Trophoblast cell (in vitro differentiated cells and primary cell): ENCODE results near the gene HDAC7.

ENCODE experiments used
- DNase-seq, 2 donors: peaks; one replicate each; pipeline ENCODE4 v3.0.0-alpha.2; 2016
- H2AFZ ChIP-seq: 2 replicates; pipeline ENCODE4 v1.6.1; 2013; ENCODE audit warnings: low read length, moderate library complexity, mild to moderate bottlenecking; ENCODE audit not compliant: insufficient read depth, poor library complexity
- H2AK5ac ChIP-seq: 2 replicates; pipeline ENCODE4 v1.6.1; 2013; ENCODE audit warnings: mild to moderate bottlenecking, low read length
- H2BK120ac ChIP-seq: 2 replicates; pipeline ENCODE4 v1.6.1; 2013; ENCODE audit warnings: low read length, mild to moderate bottlenecking, moderate library complexity; ENCODE audit not compliant: insufficient read depth, poor library complexity
- H2BK12ac ChIP-seq: 2 replicates; pipeline ENCODE4 v1.6.1; 2013; ENCODE audit warnings: mild to moderate bottlenecking, low read length, moderate library complexity
- H2BK5ac ChIP-seq: 2 replicates; pipeline ENCODE4 v1.6.1; 2013; ENCODE audit warnings: low read length, low read depth, moderate library complexity, mild to moderate bottlenecking; ENCODE audit not compliant: poor library complexity
- H3K14ac ChIP-seq: 2 replicates; pipeline ENCODE4 v1.6.1; 2013; ENCODE audit warnings: mild to moderate bottlenecking, low read length
- H3K18ac ChIP-seq: 2 replicates; pipeline ENCODE4 v1.6.1; 2013; ENCODE audit warnings: mild to moderate bottlenecking, low read length
- H3K23ac ChIP-seq: 2 replicates; pipeline ENCODE4 v1.6.1; 2013; ENCODE audit warnings: low read length
- H3K27ac ChIP-seq: 2 replicates; pipeline ENCODE4 v1.5.1; 2013; ENCODE audit warnings: low read depth, mild to moderate bottlenecking, inconsistent platforms, low read length, moderate library complexity
- H3K27me3 ChIP-seq: 2 replicates; pipeline ENCODE4 v1.6.1; 2013; ENCODE audit warnings: inconsistent platforms, mild to moderate bottlenecking, low read length, moderate library complexity; ENCODE audit not compliant: insufficient read depth
- H3K36me3 ChIP-seq, 2 experiments: 1 replicate in 1 of 2; 2 replicates in 1 of 2; pipeline ENCODE4 v1.6.1; 2013; ENCODE audit warnings: low read length in 2 of 2, mild to moderate bottlenecking in 2 of 2, moderate library complexity in 1 of 2; ENCODE audit not compliant: insufficient read depth in 2 of 2, control insufficient read depth in 1 of 2
- H3K4ac ChIP-seq: 2 replicates; pipeline ENCODE4 v1.6.1; 2013; ENCODE audit warnings: low read depth, mild to moderate bottlenecking, low read length, moderate library complexity
- H3K4me1 ChIP-seq, 2 experiments: 1 replicate in 1 of 2; 2 replicates in 1 of 2; pipeline ENCODE4 v1.6.1; 2013; ENCODE audit warnings: low read length in 2 of 2, mild to moderate bottlenecking in 2 of 2, moderate library complexity in 1 of 2; ENCODE audit not compliant: insufficient read depth in 2 of 2, control insufficient read depth in 1 of 2
- H3K4me2 ChIP-seq: 2 replicates; pipeline ENCODE4 v1.6.1; 2013; ENCODE audit warnings: inconsistent platforms, mild to moderate bottlenecking, low read length, moderate library complexity
- H3K4me3 ChIP-seq: 2 replicates; pipeline ENCODE4 v1.5.1; 2013; ENCODE audit warnings: mild to moderate bottlenecking, low read depth, low read length, inconsistent platforms
- H3K79me1 ChIP-seq: one replicate; pipeline ENCODE4 v1.6.1; 2013; ENCODE audit warnings: low read length
- H3K79me2 ChIP-seq: 2 replicates; pipeline ENCODE4 v1.6.1; 2013; ENCODE audit warnings: low read length, mild to moderate bottlenecking; ENCODE audit not compliant: control insufficient read depth, insufficient read depth, poor library complexity
- H3K9ac ChIP-seq: 2 replicates; pipeline ENCODE4 v1.6.1; 2013; ENCODE audit warnings: mild to moderate bottlenecking, low read length
- H3K9me3 ChIP-seq: 2 replicates; pipeline ENCODE4 v1.6.1; 2013; ENCODE audit warnings: low read depth, mild to moderate bottlenecking, control low read depth, inconsistent platforms, low read length; ENCODE audit not compliant: insufficient read depth
- H4K12ac ChIP-seq: 2 replicates; pipeline ENCODE4 v1.6.1; 2013; ENCODE audit warnings: low read depth, mild to moderate bottlenecking, low read length, moderate library complexity
- H4K8ac ChIP-seq: 2 replicates; pipeline ENCODE4 v1.6.1; 2013; ENCODE audit warnings: low read depth, mild to moderate bottlenecking, low read length, moderate library complexity
- H4K91ac ChIP-seq: one replicate; pipeline ENCODE4 v1.6.1; 2013; ENCODE audit warnings: low read depth, mild to moderate bottlenecking, low read length, moderate library complexity
- WGBS: extraction: QIAGEN DNeasy Blood & Tissue Kit; methylation state at CpG from one replicate; pipeline ENCODE4 v1.1.7; 2013; ENCODE audit warnings: missing lambda C conversion rate; ENCODE audit not compliant: insufficient read length, insufficient coverage; ENCODE audit errors: extremely low coverage; 5-methylcytosine and 5-hydroxymethylcytosine counted together

The HDAC7 gene

DNA sequence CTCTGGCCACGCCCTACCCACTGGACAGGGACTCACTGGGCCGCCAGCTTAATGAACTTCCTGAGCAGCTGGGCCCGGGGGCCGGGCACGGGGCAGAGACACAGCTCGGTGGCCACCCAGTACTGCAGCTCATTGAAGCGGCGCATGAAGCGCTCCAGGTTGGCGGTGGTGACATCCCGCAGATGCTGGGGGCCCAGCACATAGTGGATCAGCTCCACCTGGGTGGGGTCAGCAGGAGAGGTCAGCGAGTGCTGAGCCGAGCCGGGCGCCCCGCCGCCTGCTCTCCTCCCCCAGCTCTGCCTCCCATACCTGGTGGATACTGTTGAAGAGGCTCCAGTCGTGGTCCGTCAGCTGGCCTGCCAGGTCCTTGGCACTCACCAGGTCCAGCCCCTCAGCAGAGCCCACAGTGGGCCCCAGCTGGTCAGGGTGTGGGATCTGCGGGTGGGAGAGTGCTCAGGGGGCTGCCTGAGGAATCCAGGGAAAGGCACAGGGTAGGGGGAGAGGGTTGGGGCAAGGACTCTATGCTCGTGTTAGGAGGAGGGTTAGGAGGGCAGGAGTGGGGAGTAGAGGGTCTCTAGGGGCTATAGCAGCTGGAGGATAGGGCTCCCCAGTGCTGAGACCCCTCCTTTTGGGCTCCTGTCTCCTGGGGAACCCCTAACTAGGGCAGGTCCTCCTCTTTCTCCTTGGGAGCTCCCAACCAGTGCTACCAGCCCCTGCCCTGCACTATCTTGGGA lies 78.9 kb downstream of the HDAC7 start:
- H2BK5ac ChIP-seq: no peak overlapping the region
- peaks cover 4% of the 10 kb centered on the region for H3K9me3 ChIP-seq
- peak overlapping the region; percentile 7 for H2AFZ ChIP-seq
- H3K4ac ChIP-seq: no peak overlapping the region
- H3K79me1 ChIP-seq: no peaks in the 10 kb centered on the region
- no peak overlapping the region for H3K23ac ChIP-seq
- H3K27me3 ChIP-seq: no peaks in the 10 kb centered on the region
- no CpG with 5 or more reads among the region's 21 CpGs for WGBS
- no peak overlapping the region for H3K4me3 ChIP-seq
- H4K91ac ChIP-seq: no peak overlapping the region
- H2BK12ac ChIP-seq: no peak overlapping the region
- H3K27ac ChIP-seq: no peak overlapping the region
- no peaks in the 10 kb centered on the region for H3K79me2 ChIP-seq
- no peak overlapping the region for H3K18ac ChIP-seq
- H3K4me2 ChIP-seq: no peak overlapping the region
- no peaks in the 10 kb centered on the region for H3K4me1 ChIP-seq
- no peak overlapping the region for H3K14ac ChIP-seq
- H4K12ac ChIP-seq: no peak overlapping the region
- no peaks in the 10 kb centered on the region for H3K36me3 ChIP-seq
- H2AK5ac ChIP-seq: no peak overlapping the region
- no peak overlapping the region for H4K8ac ChIP-seq
- no peak overlapping the region for H3K9ac ChIP-seq
- DNase-seq: no peak
- no peak overlapping the region for H2BK120ac ChIP-seq

DNA sequence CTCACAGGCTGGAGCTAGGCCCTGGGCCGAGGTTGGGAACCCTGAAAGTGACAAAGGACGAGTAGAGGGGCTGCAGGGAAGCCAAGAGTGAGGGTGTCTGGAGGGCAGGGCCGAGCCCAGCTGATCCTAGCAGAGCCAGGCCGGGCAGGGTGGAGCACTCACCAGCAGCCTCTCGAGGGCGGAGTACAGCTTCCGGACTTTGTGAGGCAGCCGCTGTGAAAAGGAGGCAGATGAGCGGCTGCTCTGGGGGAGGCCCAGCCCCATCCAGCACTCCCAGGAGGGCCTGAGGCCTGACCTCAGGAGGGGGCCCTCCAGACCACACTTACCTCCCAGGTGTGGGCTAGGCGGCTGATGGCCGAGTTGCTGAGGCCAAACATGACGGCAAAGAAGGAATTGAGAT lies 79.7 kb downstream of the HDAC7 start:
- Histone ChIP-seq H2BK12ac (no peak overlapping the region), H3K27ac (no peak overlapping the region), H4K91ac (no peak overlapping the region), H4K8ac (no peak overlapping the region), H4K12ac (no peak overlapping the region), H2AK5ac (no peak overlapping the region), H3K23ac (no peak overlapping the region), H2AFZ (no peak overlapping the region), H3K4ac (no peak overlapping the region), H3K4me1 (no peaks in the 10 kb centered on the region), H2BK5ac (no peak overlapping the region), H3K79me1 (no peaks in the 10 kb centered on the region), H3K27me3 (no peaks in the 10 kb centered on the region), H3K18ac (no peak overlapping the region), H3K14ac (no peak overlapping the region), H3K9ac (no peak overlapping the region), H3K36me3 (no peaks in the 10 kb centered on the region), H3K4me3 (no peak overlapping the region), H3K9me3 (peaks cover 4% of the 10 kb centered on the region), H3K79me2 (no peaks in the 10 kb centered on the region), H3K4me2 (no peak overlapping the region), H2BK120ac (no peak overlapping the region)
- DNase-seq: no peak
- no CpG with 5 or more reads among the region's 12 CpGs for WGBS

DNA sequence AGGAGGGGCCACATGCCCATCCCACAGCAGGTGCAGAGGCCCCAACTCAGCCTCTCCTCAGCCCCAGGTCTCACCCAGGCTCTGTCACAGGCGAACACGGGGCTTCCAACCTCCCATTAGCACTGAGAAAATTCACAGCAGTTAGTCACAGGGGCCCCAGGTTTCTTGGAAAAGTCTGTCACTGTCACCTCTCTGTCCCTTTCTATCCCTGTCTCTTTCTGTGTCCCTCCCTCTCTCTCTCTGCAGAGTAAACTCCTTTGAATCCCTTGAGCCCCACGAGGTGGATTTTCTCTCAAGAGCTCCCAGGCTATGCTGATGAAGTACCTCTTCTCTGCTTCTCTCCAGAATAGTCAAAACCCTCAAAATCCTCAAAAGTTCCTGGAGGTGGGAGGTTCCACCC lies 80.4 kb downstream of the HDAC7 start:
- Histone ChIP-seq H3K79me1 (no peaks in the 10 kb centered on the region), H2BK120ac (no peak overlapping the region), H3K23ac (no peak overlapping the region), H3K14ac (no peak overlapping the region), H2BK5ac (no peak overlapping the region), H2AK5ac (no peak overlapping the region), H2BK12ac (no peak overlapping the region), H3K79me2 (no peaks in the 10 kb centered on the region), H3K4me3 (no peak overlapping the region), H3K27ac (no peak overlapping the region), H2AFZ (no peak overlapping the region), H3K4ac (no peak overlapping the region), H3K4me2 (no peak overlapping the region), H4K91ac (no peak overlapping the region), H3K9ac (no peak overlapping the region), H4K8ac (no peak overlapping the region), H4K12ac (no peak overlapping the region), H3K9me3 (peaks cover 4% of the 10 kb centered on the region), H3K4me1 (peaks cover 0 to 3% of the 10 kb centered on the region in 2 experiments), H3K36me3 (no peaks in the 10 kb centered on the region), H3K27me3 (no peaks in the 10 kb centered on the region), H3K18ac (no peak overlapping the region)
- no CpG with 5 or more reads among the region's 3 CpGs for WGBS
- no peak for DNase-seq

DNA sequence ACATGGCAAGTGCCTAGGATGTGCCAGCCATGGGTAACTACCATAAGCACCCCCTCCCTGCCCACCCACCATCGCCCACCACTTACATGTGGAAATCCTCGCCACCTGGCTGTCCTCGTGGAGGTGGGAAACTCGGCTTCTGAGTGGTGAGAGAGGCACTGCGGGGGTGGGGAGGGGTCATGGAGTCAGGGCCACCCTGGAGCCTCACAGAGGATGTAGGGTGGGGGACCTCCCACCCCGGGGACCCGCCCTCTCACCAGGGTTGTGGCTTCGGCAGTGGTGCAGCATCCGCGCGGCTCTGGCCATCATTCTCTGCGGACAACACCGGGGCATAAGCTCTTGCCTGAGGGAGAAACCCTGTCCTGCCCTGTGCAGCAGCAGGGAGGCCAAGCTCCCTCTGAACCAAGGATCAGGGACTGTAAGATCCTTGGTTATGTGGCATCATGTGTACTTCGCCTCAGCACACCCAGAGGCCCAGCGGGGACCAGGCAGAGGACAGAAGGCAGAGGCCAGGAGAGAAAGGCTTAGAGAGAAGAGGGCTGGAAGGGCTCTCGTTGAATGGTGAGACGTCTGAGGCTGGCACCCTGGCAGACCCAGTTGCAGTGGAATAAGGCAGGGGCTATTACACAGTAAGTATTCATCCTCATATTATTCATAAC lies 81.6 kb downstream of the HDAC7 start:
- no peak overlapping the region for H4K12ac ChIP-seq
- H3K4me1 ChIP-seq: peaks cover 0 to 3% of the 10 kb centered on the region in 2 experiments
- no CpG with 5 or more reads among the region's 17 CpGs for WGBS

More for the DNA sequence above, 81.6 kb downstream of the HDAC7 start:
- H2BK5ac ChIP-seq: no peak overlapping the region
- no peak overlapping the region for H4K91ac ChIP-seq
- H3K18ac ChIP-seq: no peak overlapping the region
- H3K14ac ChIP-seq: no peak overlapping the region
- no peak overlapping the region for H3K4ac ChIP-seq
- H4K8ac ChIP-seq: no peak overlapping the region
- H3K36me3 ChIP-seq: no peaks in the 10 kb centered on the region
- no peaks in the 10 kb centered on the region for H3K27me3 ChIP-seq
- H3K79me2 ChIP-seq: no peaks in the 10 kb centered on the region
- H3K79me1 ChIP-seq: no peaks in the 10 kb centered on the region
- H3K4me3 ChIP-seq: no peak overlapping the region
- no peak overlapping the region for H3K4me2 ChIP-seq
- no peak for DNase-seq
- H3K23ac ChIP-seq: no peak overlapping the region
- no peak overlapping the region for H2BK120ac ChIP-seq
- no peak overlapping the region for H2BK12ac ChIP-seq
- no peak overlapping the region for H3K9ac ChIP-seq
- peaks cover 2% of the 10 kb centered on the region for H3K9me3 ChIP-seq
- no peak overlapping the region for H2AK5ac ChIP-seq
- no peak overlapping the region for H3K27ac ChIP-seq
- H2AFZ ChIP-seq: no peak overlapping the region
